GM23248 (cell line): Measurements from ENCODE around the gene APC.

Source experiments
- EZH2 ChIP-seq: fragments of 200-600 bp; sonication (generic); IDR thresholded peaks from 2 replicates; pipeline ENCODE4 v1.6.1; 2018; ENCODE audit warnings: antibody characterized with exemption, mild to moderate bottlenecking; ENCODE audit not compliant: insufficient read depth, poor library complexity, severe bottlenecking
- EZH2phosphoT487 ChIP-seq: fragments of 200-600 bp; sonication (generic); IDR thresholded peaks from 2 replicates; pipeline ENCODE4 v1.6.1; 2018; ENCODE audit warnings: antibody characterized with exemption, moderate library complexity, mild to moderate bottlenecking, low read depth; ENCODE audit not compliant: insufficient read depth

- TF ChIP-seq EZH2 (no peak), EZH2phosphoT487 (no peak)
Measured at GRCh38 chr5:112692472-112692871, 45.2 kb upstream of the APC start.
